MM.1S (cell line): ENCODE data around the gene ATOSA.

Experiments
- DNase-seq: peaks from one replicate; pipeline ENCODE4 v3.0.0-alpha.2; 2015
- H2AFZ ChIP-seq: fragments of 300-600 bp; sonication (generic); 2 replicates; pipeline ENCODE4 v1.6.0; 2016; ENCODE audit warnings: antibody characterized with exemption, low read length
- H3F3A ChIP-seq: fragments of 300-600 bp; sonication (generic); 2 replicates; pipeline ENCODE4 v1.6.1; 2016; ENCODE audit warnings: mild to moderate bottlenecking, antibody characterized with exemption, low read length, moderate library complexity, mixed read lengths; ENCODE audit not compliant: insufficient read depth
- H3K27ac ChIP-seq: fragments of 300-600 bp; sonication (generic); 2 replicates; pipeline ENCODE4 v1.5.1; 2016; ENCODE audit warnings: mild to moderate bottlenecking, low read length
- H3K27me3 ChIP-seq: fragments of 300-600 bp; sonication (generic); replicated peaks from 2 replicates; pipeline ENCODE4 v1.6.0; 2016; ENCODE audit warnings: low read length; ENCODE audit not compliant: insufficient read depth
- H3K36me3 ChIP-seq: fragments of 300-600 bp; sonication (generic); replicated peaks from 2 replicates; pipeline ENCODE4 v1.6.1; 2016; ENCODE audit warnings: mild to moderate bottlenecking, low read length, mixed read lengths; ENCODE audit not compliant: insufficient read depth
- H3K4me1 ChIP-seq: fragments of 300-600 bp; sonication (generic); 2 replicates; pipeline ENCODE4 v1.6.1; 2016; ENCODE audit warnings: low read length, mixed read lengths
- H3K4me2 ChIP-seq: fragments of 300-600 bp; sonication (generic); 2 replicates; pipeline ENCODE4 v1.6.0; 2016; ENCODE audit warnings: low read depth, low read length
- H3K4me3 ChIP-seq: fragments of 300-600 bp; sonication (generic); 2 replicates; pipeline ENCODE4 v1.5.1; 2016; ENCODE audit warnings: low read length, mixed read lengths
- H3K79me2 ChIP-seq: fragments of 300-600 bp; sonication (generic); 2 replicates; pipeline ENCODE4 v1.6.1; 2016; ENCODE audit warnings: mixed run types, low read length, mixed read lengths
- H3K9ac ChIP-seq: fragments of 300-600 bp; sonication (generic); 2 replicates; pipeline ENCODE4 v1.6.1; 2016; ENCODE audit warnings: low read length, mixed read lengths
- H3K9me2 ChIP-seq: fragments of 300-600 bp; sonication (generic); replicated peaks from 2 replicates; pipeline ENCODE4 v1.6.1; 2016; ENCODE audit warnings: mild to moderate bottlenecking, low read length, mixed read lengths; ENCODE audit not compliant: insufficient read depth
- H3K9me3 ChIP-seq: fragments of 300-600 bp; sonication (generic); replicated peaks from 2 replicates; pipeline ENCODE4 v1.6.1; 2016; ENCODE audit warnings: mild to moderate bottlenecking, low read length, mixed read lengths; ENCODE audit not compliant: insufficient read depth
- H4K20me1 ChIP-seq: fragments of 300-600 bp; sonication (generic); 2 replicates; pipeline ENCODE4 v1.6.1; 2016; ENCODE audit warnings: mild to moderate bottlenecking, low read length, moderate library complexity, mixed read lengths; ENCODE audit not compliant: insufficient read depth
- EZH2 ChIP-seq: fragments of 300-600 bp; sonication (generic); optimal IDR thresholded peaks from 2 replicates; pipeline ENCODE3; 2017; ENCODE audit warnings: low read depth, mild to moderate bottlenecking, antibody characterized with exemption, low read length, mixed read lengths
- EZH2phosphoT487 ChIP-seq: fragments of 300-600 bp; sonication (generic); IDR thresholded peaks from 2 replicates; pipeline ENCODE4 v1.6.1; 2018; ENCODE audit warnings: antibody characterized with exemption, low read length
- TF ChIP-seq, protein P1 (sequence below): fragments of 300-600 bp; sonication (generic); IDR thresholded peaks from 2 replicates; pipeline ENCODE4 v1.5.1; 2016; ENCODE audit warnings: antibody characterized with exemption, low read length, mixed read lengths

Gene ATOSA

DNA sequence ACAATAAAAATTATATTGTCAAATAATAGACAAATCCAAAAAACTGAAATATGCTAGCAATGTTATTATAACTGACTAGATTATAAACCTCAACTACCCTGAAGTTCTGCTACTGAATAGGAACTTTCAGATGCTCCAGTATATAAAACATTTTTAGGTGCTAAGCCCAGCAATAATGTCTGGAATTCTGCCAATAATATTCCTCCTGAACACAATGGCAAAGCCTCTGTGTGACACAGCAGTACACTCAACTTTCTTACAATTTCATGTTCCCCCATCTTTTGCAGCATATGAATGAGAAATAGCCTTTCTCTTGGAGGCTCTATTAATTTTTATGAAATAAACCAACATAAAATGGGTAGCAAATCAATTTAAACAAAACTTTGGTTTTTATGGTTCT lies 29.5 kb downstream of the ATOSA start:
- Histone ChIP-seq H3K4me1 (peaks cover 40% of the 10 kb centered on the region), H3K79me2 (peaks cover 90% of the 10 kb centered on the region), H3K4me2 (no peak overlapping the region), H3K27ac (no peak overlapping the region), H3K9ac (no peak overlapping the region), H4K20me1 (no peaks in the 10 kb centered on the region), H3K9me3 (no peaks in the 10 kb centered on the region), H3K9me2 (no peaks in the 10 kb centered on the region), H3K36me3 (peaks cover 10% of the 10 kb centered on the region; the same call in 1 of the 2 replicates), H2AFZ (no peak overlapping the region), H3K4me3 (no peak overlapping the region), H3F3A (peaks cover 15% of the 10 kb centered on the region; the same call in 1 of the 2 replicates), H3K27me3 (no peaks in the 10 kb centered on the region)
- peak; percentile 2 for DNase-seq
- TF ChIP-seq, protein P1, sequence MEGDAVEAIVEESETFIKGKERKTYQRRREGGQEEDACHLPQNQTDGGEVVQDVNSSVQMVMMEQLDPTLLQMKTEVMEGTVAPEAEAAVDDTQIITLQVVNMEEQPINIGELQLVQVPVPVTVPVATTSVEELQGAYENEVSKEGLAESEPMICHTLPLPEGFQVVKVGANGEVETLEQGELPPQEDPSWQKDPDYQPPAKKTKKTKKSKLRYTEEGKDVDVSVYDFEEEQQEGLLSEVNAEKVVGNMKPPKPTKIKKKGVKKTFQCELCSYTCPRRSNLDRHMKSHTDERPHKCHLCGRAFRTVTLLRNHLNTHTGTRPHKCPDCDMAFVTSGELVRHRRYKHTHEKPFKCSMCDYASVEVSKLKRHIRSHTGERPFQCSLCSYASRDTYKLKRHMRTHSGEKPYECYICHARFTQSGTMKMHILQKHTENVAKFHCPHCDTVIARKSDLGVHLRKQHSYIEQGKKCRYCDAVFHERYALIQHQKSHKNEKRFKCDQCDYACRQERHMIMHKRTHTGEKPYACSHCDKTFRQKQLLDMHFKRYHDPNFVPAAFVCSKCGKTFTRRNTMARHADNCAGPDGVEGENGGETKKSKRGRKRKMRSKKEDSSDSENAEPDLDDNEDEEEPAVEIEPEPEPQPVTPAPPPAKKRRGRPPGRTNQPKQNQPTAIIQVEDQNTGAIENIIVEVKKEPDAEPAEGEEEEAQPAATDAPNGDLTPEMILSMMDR, result no peak
- no peak for TF ChIP-seq EZH2phosphoT487
- no peak for TF ChIP-seq EZH2

DNA sequence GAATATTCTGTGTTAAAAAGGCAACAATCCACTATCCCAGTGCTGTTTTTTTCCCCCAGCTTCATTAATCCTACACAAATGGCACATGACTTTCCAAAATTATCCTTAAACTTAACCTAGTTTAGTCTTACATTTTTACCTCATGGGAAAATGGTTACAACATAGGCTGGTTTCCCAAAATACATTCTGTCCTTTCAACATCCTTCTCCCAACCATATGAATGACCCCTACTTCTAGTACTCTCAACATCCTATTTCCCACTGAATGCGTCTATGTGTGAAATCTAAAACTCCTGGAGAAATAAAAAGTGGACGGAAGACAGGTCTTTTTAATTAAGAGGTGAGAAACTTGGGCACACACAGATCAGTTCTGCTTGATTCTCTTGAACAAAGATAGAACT lies 33.3 kb downstream of the ATOSA start:
- Histone ChIP-seq H3K9me2 (no peaks in the 10 kb centered on the region), H3K4me1 (peaks cover 57% of the 10 kb centered on the region)
- TF ChIP-seq EZH2 (no peak), EZH2phosphoT487 (no peak)
- TF ChIP-seq, protein P1, result no peak

GRCh38 chr15:52642386-52643361 lies 36.5 kb downstream of the ATOSA start:
- peaks cover 4% of the 10 kb centered on the region; the same call in 1 of the 2 replicates for H3F3A ChIP-seq
- no peaks in the 10 kb centered on the region for H3K27me3 ChIP-seq
- no peak overlapping the region for H3K9ac ChIP-seq
- no peak overlapping the region for H3K4me3 ChIP-seq
- H3K4me1 ChIP-seq, result peaks cover 42% of the 10 kb centered on the region
- H3K36me3 ChIP-seq, result peaks cover 8% of the 10 kb centered on the region
- no peaks in the 10 kb centered on the region for H3K9me2 ChIP-seq
- 0 out of 2 replicates have a peak, but pooled peaks cover 2% of the 10 kb centered on the region for H4K20me1 ChIP-seq
- H3K4me2 ChIP-seq, result peak overlapping the region; percentile 33
- H3K9me3 ChIP-seq, result no peaks in the 10 kb centered on the region
- no peak overlapping the region for H2AFZ ChIP-seq
- peak overlapping the region; percentile 49; the same call in 1 of the 2 replicates for H3K27ac ChIP-seq
- DNase-seq, result peak; percentile 29
- peaks cover 74% of the 10 kb centered on the region for H3K79me2 ChIP-seq
- no peak for TF ChIP-seq EZH2phosphoT487

More for the DNA sequence above, 33.3 kb downstream of the ATOSA start:
- H3F3A ChIP-seq, result peaks cover 13% of the 10 kb centered on the region; the same call in 1 of the 2 replicates
- H3K9me3 ChIP-seq, result no peaks in the 10 kb centered on the region
- H3K36me3 ChIP-seq, result 0 out of 2 replicates have a peak, but pooled peaks cover 5% of the 10 kb centered on the region
- peaks cover 89% of the 10 kb centered on the region for H3K79me2 ChIP-seq
- no peaks in the 10 kb centered on the region for H3K27me3 ChIP-seq
- DNase-seq, result no peak
- H4K20me1 ChIP-seq, result no peaks in the 10 kb centered on the region
- no peak overlapping the region for H2AFZ ChIP-seq
- H3K4me3 ChIP-seq, result no peak overlapping the region
- H3K9ac ChIP-seq, result no peak overlapping the region
- no peak overlapping the region for H3K27ac ChIP-seq
- no peak overlapping the region for H3K4me2 ChIP-seq
